Coronary artery (tissue), 2 donors: Measurements from ENCODE around the gene ZSCAN22.
"Not testable (repeated sequence)": the region's sequence is repeated elsewhere in the genome, so short reads cannot be mapped to it uniquely, and the experiment has no call there.

Experiments used
- DNase-seq: peaks from one replicate; pipeline ENCODE4 v3.0.0-alpha.2; 2017; ENCODE audit warnings: low spot score
- H3K27ac ChIP-seq, 2 donors: fragments of 200-600 bp; sonication (generic); one replicate each; pipeline ENCODE4 v1.5.1; 2016 to 2019
- H3K4me3 ChIP-seq: fragments of 200-600 bp; sonication (generic); 2 replicates; pipeline ENCODE4 v1.5.1; 2016; ENCODE audit warnings: mild to moderate bottlenecking, moderate library complexity
- TF ChIP-seq, protein P1 (sequence below): fragments of 200-600 bp; sonication (generic); IDR thresholded peaks from one replicate; pipeline ENCODE4 v1.5.1; 2019; ENCODE audit warnings: antibody characterized with exemption

Gene ZSCAN22

DNA sequence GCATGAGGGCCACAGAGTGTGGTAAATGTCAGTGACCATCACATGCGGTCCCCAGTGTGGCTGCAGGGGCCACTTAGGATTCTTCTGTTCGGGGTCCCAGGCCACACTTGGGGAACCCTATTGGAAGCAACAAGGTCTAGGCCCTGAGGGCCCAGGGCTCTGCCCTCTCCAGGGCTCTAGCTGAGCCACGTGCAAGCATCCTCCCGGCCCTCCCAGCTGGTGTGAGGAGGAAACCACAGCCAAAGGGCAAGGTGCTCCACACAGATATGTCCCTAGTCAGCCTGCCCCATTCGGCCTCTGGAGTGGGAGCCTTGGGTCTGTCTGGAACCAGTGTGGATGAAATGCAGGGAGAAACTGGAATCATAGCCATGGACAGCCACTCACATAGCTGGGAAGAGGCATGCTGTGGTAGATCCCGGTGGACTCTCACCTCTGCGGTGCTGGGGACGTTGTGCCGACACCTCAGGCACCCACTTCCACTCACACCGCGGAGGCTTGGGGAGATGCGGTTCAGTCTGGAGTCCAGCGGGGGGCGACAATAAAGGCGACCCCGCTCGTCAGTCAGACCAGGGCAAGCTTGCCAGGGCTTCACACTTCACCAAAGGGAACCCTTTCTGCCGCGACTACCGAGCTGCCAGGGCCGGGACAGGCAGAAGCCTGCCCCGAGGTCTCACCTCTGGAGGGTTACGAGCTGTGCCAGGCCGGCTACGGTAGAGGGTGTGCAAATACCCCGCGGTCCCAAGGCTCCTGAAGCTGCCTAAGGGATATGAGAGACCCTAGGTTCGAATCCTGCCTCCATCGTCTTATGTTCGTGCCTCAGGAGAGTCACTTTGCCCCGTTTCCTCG is 40.0 kb downstream of the ZSCAN22 start:
- TF ChIP-seq, protein P1, sequence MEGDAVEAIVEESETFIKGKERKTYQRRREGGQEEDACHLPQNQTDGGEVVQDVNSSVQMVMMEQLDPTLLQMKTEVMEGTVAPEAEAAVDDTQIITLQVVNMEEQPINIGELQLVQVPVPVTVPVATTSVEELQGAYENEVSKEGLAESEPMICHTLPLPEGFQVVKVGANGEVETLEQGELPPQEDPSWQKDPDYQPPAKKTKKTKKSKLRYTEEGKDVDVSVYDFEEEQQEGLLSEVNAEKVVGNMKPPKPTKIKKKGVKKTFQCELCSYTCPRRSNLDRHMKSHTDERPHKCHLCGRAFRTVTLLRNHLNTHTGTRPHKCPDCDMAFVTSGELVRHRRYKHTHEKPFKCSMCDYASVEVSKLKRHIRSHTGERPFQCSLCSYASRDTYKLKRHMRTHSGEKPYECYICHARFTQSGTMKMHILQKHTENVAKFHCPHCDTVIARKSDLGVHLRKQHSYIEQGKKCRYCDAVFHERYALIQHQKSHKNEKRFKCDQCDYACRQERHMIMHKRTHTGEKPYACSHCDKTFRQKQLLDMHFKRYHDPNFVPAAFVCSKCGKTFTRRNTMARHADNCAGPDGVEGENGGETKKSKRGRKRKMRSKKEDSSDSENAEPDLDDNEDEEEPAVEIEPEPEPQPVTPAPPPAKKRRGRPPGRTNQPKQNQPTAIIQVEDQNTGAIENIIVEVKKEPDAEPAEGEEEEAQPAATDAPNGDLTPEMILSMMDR, result no peak
- no peak overlapping the region for H3K4me3 ChIP-seq
- DNase-seq, result no peak
- no peak overlapping the region for H3K27ac ChIP-seq

GRCh38 chr19:58367698-58368454 is 41.1 kb downstream of the ZSCAN22 start:
- no peak for DNase-seq

DNA sequence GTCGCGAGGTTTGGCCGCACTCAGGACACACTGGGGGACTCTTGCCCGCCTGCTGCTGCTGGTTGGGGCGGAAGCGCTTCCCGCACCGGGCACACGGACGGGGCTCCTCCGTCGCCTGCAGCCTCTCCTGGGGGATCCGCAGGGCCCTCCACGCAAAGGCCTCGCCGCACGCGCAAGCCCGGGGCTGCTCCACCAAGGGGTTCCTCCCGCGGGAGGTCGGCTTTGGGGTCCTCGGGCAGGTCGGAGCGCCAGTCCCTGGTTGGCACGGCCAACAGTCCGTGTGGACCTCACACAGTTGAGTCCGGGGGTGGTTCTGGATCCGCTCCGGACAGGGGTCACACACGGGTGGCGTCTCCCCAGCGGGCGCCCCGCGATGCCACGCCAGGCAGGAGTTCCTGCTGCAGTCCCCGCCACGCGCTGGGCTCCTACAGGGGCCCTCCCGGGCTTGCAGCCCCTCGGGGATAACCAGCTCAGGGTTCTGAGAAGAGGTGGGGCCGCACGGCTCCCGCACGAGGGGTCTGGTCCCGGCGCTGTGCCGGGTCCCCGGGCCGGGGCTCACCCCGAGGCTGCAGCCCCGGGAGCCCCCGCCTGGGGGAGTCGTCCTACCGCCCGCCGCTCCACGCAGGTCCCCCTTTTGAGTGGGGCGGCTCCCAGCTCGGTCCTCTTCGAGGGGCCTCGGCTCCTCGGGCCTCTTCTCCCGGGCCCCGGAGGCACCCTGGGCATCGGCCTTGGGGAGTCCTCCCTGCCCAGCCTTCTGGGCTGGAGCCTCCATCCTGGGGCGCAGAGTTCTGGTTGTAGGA is 42.0 kb downstream of the ZSCAN22 start:
- TF ChIP-seq, protein P1, result no peak
- DNase-seq, result no peak
- Histone ChIP-seq H3K4me3 (no peak overlapping the region), H3K27ac (no peak overlapping the region)

More at GRCh38 chr19:58367698-58368454, 41.1 kb downstream of the ZSCAN22 start:
- Histone ChIP-seq H3K4me3 (no peak overlapping the region), H3K27ac (no peak overlapping the region)
- TF ChIP-seq, protein P1, result no peak

- DNase-seq, result no peak
- Histone ChIP-seq H3K4me3 (no peak overlapping the region), H3K27ac (no peak overlapping the region)
- TF ChIP-seq, protein P1, result no peak
Observed at GRCh38 chr19:58372311-58373133, 45.7 kb downstream of the ZSCAN22 start.

DNA sequence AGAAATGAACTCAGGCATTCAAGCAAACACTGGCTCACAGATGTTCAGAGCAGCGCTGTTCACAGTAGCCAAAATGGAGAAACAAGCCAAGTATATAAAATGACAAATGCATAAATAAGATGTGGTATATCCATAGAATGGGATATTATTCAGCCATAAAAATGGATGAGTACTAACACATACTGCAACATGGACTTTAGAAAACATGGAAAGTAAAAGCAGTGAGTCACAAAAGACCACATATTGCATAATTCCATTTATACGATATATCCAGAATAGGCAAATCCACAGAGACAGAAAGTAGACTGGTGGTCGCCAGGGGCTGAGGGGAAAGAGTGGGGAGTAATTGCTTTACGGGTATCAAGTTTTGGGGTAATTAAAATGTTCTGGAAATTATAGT is 47.4 kb downstream of the ZSCAN22 start:
- Histone ChIP-seq H3K27ac (no peak overlapping the region), H3K4me3 (no peak overlapping the region)
- TF ChIP-seq, protein P1, result no peak
- DNase-seq, result no peak

DNA sequence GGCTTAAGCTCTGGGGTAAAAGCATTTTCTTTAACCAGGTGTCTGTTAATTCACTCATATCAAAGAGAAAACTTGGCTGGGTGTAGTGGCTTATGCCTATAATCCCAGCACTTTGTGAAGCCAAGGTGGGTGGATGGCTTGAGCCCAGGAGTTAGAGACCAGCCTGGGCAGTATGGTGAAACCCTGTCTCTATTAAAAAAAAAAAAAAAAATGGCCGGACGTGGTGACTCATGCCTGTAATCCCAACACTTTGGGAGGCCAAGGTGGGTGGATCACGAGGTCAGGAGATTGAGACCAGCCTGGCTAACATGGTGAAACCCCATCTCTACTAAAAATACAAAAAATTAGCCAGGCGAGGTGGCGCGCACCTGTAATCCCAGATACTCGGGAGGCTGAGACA is 49.9 kb downstream of the ZSCAN22 start:
- not testable (repeated sequence) for H3K4me3 ChIP-seq, H3K27ac ChIP-seq, DNase-seq
